Prostate gland (tissue), 2 donors: ENCODE data around the gene CRACR2A.

Experiments
- POLR2AphosphoS5 ChIP-seq: sonication (generic); formaldehyde crosslinking; IDR thresholded peaks from one replicate; pipeline ENCODE4 v1.6.1; 2017; ENCODE audit warnings: antibody characterized with exemption
- TF ChIP-seq, protein P1 (sequence below), 4 experiments: fragments of 200-600 bp in 2 of 4; fragments of 450-650 bp in 2 of 4; sonication (generic) in 2 of 4; IDR thresholded peaks; 1 replicate in 3 of 4; 2 replicates in 1 of 4; pipeline ENCODE4 v1.5.1; 2016 to 2019; ENCODE audit warnings: antibody characterized with exemption in 4 of 4, mild to moderate bottlenecking in 2 of 4, moderate library complexity in 2 of 4

DNA sequence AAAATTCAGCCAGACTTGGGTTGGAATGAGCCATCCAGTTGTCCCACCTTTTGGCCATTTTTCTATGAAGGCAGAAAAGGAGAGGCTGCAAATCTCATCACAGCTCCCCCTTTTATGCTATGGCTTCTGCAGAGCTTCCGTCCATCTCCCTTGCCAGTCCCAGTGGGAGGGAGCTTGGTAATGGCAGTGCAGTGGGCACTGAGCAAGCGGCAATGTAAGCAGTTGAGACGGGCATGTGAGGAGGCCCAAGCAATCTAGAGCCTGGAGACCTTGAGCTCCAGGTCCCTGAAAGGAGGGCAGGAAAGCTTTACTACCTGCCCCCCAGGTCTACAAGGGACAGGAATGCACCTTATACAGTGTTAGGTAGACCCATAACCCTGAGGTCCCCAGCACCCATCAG is 73.1 kb downstream of the CRACR2A start:
- TF ChIP-seq, protein P1, sequence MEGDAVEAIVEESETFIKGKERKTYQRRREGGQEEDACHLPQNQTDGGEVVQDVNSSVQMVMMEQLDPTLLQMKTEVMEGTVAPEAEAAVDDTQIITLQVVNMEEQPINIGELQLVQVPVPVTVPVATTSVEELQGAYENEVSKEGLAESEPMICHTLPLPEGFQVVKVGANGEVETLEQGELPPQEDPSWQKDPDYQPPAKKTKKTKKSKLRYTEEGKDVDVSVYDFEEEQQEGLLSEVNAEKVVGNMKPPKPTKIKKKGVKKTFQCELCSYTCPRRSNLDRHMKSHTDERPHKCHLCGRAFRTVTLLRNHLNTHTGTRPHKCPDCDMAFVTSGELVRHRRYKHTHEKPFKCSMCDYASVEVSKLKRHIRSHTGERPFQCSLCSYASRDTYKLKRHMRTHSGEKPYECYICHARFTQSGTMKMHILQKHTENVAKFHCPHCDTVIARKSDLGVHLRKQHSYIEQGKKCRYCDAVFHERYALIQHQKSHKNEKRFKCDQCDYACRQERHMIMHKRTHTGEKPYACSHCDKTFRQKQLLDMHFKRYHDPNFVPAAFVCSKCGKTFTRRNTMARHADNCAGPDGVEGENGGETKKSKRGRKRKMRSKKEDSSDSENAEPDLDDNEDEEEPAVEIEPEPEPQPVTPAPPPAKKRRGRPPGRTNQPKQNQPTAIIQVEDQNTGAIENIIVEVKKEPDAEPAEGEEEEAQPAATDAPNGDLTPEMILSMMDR (IDR thresholded peaks at IDR 0.05): no peak
- no peak for TF ChIP-seq POLR2AphosphoS5
